ENCODE measurements around the gene CYB561.

The CYB561 gene

DNA sequence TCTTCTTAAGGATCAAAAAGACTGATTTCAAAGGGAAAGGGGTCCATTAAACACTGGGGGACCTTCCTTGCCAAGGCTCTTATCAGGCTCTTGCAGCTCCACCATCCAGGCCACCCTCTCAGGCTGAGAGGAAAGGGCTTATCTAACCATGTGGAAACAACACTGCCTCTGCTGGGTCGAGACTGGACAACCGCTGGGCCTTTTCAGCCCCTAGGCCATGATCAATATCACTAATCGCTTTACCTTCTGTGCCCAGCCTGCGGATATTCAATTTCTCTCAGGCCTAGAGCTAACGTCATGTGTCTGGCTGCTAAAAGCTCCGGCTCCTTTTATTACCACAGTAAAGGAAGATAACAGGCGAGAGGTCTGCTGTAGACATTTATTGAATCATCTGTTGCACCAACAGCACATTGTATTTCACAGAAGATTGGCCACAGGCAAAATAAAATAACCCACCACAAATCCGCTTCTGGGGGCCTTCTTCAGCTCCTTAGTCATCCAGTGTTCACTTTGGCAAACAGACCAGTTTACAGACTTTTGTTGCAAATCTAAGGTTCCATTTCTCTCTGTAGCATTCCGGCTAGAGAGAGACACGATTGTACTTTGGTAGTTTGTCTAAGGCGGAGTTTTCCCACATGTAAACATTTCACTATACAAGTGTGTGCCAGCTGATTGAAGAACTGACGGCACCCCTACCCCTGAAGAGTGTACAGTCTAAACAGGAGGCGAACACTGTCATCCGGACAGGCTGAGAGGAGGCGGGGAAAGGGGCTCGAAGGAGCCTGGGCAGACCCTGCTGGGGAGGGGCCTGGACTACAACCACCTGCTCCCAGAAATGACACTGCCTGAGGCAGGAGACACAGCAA is 13.9 kb downstream of the CYB561 start:
- DNase-seq: no peak

DNA sequence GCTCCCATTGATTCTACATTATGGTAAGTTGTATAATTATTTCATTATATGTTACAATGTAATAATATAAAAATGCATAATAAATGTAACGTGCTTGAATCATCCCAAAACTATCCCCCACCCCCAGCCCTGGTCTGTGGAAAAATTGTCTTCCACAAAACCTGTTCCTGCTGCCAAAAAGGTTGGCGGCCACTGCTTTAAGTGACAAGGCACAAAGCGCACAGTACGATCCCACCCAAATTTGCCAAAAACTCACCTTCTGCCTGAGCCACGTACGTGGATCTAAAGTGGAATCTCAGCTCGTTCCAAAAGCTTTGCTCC is 14.5 kb downstream of the CYB561 start:
- no peak for DNase-seq

DNA sequence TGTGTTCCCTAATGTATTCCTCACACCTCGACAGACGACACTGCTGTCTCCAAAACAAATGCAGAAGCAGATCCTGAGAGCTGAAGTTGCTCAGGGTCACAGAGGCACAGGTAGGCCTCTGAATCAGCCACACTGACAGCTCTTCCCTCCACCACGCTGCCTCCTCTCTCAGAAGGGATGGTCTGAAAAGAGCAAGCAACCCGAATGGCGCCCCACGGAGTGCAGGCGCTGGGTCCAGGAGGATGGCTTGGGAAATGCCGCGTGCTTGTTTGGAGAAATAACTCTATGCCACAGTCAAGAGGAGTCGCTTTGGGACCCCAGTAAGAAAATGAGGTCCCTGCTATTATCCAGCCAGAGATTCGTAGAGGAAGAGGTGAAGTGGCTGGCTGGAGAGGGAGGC is 15.9 kb downstream of the CYB561 start:
- no peak for DNase-seq

DNA sequence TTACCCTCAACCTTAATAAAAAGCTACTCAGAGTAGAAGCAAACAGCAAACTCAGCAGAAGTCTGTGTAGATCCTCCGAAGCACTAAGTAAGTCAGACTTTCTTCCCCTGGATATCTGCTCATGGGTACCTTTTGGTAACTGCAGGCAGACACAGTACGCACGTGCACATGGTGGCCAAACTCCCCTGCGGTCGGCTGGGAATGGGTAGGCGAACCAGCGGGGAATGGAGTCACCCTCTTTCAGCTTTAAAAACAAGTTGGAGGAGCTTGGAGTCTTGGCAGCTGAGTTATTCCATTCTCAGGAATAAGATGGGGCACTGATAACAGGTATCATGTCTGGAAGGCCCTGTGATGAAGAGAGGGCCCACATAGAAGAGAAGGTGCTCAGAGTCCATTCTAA is 16.3 kb downstream of the CYB561 start:
- no peak for DNase-seq

DNA sequence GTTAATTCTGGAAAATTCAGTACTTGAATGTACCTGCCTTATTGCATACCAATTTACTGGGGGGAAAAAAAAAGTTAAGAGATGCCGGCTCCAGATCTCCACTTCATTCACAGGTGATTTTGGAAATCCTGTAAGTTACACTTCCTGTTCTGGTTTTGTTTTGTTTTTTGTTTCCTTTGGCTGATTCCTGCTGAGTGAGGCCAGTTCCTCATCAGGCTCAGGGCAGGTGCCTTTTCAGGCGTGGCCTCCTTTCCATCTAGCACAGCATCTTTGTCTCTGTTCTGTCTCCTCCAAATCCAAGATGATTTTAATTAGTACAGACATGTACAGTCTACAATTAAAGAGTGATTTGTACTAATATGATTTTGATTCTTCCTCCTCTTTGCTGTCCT is 19.2 kb downstream of the CYB561 start:
- DNase-seq: no peak

DNA sequence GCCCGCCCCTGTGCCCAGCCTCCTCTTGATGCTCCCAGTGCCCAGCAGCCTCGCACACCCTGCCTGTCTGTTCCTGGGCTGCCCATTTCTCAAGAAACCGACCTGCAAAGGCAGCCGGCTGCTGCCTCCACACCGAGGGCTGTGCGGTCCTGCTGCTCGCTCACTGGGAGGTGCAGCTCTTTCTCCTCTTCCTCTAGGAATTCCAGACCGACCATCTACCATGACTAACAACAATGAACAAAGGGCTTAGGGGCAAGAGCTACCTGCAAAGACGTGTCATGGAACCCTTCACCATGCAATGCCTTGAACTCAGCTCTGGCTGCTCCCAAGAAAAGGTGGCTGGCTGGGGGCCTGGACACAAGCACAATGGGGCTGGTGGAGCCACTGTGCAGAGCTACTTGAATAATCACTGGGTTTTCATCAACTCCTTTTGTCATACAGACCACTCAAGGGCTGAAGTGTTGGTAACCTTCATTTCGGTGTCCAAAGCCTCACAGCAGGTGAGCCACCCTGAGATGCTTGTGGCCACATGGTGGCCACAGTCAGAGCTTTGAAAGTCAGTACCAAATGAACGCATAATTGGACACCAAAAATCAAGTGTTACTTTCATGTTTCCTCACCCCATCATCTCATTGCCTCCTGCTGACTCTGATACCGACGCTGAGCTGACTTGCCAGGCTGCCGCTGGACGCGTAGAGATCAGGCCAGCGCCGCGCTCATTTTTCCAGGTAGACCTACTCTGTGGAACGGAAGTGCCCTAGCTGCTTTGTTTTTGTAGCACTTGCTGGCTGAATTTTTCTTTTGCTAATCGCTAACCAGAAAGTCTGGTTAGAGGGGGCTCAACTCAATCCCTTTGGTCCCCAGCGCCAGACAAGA is 19.8 kb downstream of the CYB561 start:
- DNase-seq: no peak

DNA sequence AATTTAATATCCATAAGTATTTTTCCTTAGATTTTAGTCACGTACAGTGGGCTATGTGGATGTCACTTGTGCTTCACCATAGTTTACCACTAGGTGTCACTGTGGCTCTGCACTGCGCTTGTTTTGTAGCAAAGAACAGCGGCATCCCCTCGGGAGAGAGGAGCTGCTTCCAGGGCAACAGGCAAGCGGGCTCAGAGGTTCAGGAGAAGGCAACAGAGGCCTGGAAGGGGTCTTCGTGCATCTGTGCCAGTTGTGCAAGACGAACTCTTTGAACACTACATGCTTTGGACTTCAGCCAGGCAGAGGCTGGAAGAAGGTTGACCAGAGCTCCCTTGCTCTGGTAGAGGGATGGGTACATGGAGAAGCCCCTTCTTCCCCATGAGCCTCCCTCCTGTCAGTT is 20.6 kb downstream of the CYB561 start:
- DNase-seq: peak; percentile 65

DNA sequence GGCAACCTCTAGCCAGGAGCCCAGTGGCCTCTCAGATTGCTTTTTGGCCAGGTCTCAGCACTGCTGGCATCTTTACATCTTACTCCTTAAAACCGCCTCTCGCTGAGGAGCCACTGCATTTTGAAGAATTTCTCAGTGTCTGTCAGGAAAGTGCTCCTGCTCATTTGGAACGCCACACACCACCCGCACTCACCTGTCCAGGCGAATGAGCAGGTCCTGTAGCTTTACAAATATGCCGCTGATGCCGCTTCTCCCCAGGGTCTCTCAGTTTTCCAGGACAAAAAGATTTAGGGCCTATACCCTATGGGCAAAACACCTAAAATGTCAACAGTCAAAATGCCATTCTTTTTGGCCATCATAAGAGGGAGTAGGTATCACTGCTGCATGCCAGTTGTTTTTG is 22.1 kb downstream of the CYB561 start:
- DNase-seq: no peak

DNA sequence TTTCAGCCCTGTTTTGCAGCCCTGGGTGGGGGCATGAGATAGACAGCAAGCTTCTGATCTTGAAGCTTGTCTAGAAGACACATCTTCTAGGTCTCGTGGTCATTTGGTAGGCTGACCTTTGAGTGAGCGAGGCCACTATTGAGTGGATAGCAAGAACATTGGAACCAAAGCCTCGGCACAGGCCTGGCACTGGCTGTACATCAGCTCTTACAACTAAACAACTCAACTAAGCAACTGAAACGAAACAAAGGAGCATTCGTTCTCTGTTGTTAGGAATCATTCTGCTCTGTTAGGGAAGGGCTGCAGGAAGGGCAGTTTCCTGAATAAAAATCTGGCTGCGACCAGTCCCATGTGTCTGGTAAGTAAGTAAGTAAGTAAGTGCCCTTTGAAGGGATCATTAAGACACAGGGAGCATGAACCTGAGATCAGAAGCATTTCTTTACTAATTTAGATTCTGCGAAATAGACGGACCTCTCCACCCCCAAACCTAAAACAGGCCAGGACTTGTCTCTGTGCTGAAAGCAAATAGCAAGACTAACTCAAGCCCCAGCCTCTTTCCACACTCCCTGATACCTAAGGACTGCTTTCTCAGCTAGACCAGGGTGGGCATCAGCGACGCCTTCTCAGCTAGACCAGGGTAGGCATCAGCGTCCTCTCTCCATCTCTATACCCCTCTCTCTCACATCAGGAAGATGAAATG is 22.7 kb downstream of the CYB561 start:
- no peak for DNase-seq

DNA sequence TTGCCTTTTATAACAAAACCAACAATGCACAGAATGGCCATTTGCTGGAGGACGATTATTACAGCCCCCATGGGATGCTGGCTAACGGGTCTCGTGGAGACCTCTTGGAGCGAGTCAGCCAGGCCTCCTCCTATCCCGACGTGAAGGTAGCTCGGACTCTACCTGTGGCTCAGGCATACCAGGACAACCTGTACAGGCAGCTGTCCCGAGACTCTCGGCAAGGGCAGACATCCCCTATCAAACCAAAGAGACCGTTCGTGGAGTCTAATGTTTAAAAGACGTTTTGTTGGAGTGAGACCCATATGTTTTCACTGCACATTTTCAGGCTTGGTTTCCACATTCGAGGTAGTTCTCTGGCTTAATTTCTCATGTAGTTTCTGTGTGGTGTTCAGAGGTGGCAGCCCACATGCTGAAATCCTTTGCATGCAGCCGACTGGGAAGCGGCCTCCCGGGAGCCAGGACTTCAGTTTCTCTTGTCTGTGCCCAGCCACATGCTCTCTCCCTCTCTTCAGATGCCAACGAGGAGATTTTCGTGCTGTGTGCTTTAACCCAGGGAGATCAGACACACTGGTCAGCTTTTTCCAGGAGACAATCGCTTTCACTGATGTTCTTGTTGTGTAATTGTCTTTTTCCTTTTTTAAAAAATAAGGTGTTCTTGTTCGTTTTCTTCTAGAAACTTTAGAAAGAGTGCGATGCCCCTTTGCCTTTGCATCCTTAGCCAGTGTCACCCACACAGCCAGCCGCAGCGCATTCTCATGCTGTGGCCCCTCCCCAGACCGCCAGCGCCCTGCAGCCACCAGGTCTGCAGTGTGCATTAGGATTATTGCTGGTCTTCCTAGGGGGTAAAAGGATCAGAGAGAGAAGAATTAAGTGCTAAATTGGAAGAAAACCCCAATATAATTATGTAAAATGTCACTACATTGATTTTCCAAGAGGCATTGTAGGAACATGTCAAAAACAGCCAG is 24.1 kb downstream of the CYB561 start:
- DNase-seq: no peak

DNA sequence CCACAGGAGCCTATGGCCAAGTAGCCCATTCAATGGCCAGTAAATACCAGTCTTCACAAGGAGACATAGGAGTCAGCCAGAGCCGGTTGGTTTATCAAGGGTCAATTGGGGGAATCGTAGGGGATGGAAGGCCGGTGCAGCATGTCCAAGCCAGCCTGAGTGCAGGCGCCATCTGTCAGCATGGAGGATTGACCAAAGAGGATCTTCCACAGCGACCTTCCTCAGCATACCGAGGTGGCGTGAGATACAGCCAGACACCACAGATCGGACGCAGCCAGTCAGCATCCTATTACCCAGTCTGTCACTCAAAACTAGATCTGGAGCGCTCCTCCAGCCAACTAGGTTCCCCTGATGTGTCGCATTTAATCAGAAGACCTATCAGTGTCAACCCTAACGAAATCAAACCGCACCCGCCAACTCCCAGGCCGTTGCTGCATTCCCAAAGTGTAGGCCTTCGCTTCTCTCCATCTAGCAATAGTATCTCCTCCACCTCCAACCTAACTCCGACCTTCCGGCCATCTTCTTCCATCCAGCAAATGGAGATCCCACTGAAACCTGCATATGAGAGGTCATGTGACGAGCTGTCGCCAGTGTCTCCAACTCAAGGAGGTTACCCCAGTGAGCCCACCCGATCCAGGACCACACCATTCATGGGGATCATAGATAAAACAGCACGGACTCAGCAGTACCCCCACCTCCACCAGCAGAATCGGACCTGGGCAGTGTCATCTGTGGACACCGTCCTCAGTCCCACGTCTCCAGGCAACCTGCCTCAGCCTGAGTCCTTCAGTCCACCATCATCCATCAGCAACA is 25.0 kb downstream of the CYB561 start:
- no peak for DNase-seq

DNA sequence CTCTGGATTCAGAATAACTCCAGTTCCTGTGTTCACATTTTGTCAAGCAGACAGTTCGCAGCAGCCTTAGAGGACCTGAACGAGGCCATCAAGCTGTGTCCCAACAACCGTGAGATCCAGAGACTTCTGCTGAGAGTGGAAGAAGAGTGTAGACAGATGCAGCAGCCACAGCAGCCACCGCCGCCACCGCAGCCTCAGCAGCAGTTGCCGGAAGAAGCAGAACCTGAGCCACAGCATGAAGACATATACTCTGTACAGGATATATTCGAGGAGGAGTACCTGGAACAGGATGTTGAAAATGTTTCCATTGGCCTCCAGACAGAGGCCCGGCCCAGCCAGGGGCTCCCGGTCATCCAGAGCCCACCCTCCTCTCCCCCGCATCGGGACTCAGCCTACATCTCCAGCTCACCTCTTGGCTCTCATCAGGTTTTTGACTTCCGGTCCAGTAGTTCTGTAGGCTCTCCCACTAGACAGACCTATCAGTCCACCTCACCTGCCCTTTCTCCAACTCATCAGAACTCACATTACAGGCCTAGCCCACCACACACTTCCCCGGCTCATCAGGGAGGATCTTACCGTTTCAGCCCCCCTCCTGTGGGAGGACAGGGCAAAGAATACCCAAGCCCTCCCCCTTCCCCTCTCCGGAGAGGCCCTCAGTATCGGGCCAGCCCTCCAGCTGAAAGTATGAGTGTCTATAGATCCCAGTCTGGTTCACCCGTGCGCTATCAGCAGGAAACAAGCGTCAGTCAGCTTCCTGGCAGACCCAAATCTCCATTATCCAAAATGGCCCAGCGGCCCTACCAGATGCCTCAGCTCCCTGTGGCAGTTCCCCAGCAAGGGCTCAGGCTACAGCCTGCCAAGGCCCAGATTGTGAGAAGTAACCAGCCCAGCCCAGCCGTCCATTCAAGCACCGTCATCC is 25.9 kb downstream of the CYB561 start:
- DNase-seq: no peak

DNA sequence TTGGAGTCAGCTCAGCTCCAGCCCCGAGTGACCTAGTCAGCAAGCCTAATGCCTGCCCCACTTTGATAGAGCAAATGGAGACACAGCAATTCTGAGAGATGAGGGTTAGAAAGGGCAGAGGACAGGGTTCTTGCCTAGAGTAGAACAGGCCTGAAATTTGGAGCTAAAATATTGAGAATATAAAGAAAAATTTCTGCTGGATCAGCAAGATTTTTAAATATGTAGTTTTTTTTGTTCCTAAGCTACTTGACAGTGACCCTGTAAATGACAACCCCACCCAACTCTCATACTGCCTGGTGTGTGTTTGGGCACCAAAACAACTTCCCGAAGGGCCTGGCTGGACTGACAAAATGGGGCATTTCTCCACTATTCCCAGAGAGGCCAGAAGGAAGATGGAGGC is 26.7 kb downstream of the CYB561 start:
- no peak for DNase-seq

DNA sequence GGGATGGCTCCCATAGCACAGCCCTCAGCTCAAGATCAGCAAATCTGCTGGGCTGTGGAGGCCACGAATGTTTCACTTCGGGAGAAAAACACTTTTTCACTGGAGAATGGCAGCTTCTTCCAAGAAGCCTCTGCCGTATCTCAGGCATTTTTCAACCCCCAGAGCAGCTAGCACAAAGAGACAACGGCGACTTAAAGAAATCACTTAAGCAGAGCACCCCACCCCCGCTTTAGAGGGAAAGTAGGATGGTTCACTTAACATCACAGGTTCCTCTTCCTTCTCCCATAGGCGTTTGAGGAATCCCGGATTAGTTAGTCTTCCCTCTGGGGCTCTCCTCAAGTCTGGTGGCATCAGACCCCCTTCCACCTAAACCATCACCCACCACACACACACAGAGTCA is 27.6 kb downstream of the CYB561 start:
- no peak for DNase-seq

DNA sequence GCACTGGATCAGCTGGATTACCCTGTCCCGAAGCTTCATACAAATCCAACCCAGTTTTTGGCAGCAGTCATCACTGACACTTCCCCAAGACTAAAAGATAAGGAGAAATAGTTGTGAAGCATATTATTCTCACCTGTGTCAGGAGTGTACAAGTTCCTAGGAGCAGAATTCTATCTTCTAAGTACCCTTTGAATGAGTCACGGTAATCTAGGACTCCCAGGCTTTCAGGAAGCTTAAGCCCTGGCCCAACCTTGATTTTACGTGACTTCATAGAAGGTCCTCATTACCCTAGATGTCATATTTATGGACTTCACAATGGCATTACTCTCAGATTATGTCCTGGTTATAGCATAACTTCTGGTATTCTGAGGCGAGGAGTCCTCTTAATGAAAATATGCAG is 31.9 kb downstream of the CYB561 start:
- no peak for DNase-seq

DNA sequence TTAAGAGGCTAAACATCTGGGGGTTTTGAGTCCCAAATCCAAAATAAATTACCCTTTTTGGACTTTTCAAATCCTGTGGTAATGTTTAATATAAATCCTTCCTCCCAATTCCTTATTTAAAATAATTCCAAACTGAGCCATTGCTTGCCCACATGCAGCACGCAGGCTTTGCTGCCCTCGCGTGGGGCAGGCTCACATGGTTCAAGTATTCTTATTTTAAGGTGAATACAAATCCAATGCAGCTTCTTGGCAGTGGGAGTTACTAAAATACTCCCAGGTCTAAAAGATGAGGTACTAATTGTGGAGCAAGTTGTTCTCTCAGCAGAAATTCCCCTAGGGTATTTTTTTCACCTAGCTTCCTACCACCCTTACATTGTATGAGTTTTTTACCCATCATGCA is 33.0 kb downstream of the CYB561 start:
- no peak for DNase-seq

DNA sequence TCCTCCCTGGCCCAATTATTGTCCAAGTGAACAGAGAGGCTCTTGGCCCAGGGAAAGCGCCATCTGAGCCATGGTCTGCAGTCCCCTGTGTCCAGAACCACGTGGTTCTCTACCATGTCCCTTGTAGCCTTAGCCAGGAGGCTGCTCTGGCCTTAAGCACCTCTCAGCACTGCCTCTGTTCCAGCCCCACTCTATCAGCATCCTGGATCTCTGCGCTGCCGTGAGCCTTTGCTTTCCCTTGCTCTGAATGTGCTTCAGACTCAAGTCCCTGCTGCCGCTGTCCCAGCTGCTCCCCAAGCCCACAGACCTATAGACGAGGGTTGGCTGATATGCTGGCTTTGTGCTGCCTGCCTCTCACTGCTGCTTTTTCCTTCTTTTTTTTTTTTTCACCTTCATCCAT is 33.9 kb downstream of the CYB561 start:
- DNase-seq: no peak

DNA sequence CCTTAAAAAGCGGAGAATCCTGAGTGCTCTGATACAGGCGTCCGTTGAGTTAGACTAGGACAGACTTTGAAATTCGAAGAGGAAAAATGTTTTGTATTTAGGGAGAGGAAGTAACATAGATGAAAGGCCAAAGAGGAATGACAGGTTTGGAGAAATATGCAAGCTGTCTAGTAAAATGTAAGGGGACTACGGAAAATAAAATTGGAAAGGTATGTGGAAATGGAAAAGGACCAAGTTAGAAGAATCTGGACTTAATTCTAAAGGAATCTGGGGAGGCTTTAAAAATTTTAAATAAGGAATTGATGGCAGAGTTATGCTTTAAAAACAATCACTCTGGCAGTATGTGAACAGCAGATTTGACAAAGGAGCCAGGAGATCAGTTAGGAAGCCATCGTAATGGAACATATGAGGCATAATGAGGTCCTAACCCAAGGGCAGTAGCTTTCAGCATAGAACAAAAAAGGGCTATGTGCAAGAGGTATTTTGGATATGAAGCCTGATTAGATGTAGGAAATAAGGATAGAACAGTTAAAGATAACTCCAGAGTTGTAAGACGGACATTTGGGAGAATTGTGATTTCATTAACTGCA is 38.3 kb downstream of the CYB561 start:
- no peak for DNase-seq

DNA sequence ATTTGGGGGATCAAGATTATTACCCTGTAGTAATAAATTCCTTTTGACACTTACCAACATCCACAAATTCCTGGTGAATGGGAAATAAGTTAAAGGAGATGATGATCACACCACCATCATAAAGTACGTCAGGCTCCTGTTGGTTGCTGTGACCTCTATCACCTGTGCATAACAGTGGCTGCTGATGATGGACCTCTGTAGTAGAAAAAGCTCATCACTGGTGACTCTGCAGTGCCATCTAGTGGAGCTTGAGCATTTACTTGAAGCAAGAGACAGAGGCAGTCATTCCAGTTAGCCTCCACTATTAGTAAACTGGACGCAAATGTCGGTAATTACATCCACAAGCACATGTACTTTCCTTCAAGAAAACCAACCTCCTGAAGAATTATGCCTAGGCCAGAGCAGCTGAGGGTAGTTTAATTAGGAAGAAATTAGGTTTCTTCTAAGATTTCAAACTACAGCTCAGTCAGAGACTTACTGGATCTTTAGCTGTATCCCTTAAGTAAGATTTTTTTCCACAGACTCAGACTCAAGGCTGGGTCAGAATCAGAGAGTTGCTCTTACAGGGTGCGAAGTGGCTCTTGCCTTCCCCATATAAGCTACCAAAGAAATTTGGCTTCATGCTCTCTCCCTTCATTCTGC is 39.3 kb downstream of the CYB561 start:
- peak; percentile 67 for DNase-seq
